ENCODE data around the gene SLC27A1.

SLC27A1 gene

GRCh38 chr19:17510220-17510993, 40.1 kb downstream of the SLC27A1 start:
- TF ChIP-seq SIN3A (IDR thresholded peaks at IDR 0.05; ENCODE audit: borderline replicate concordance, insufficient read depth, low read length) (0 out of 2 replicates have a peak, but pooled peaks have one; percentile 7), TAF1 (IDR thresholded peaks at IDR 0.05; ENCODE audit: borderline replicate concordance, insufficient read depth, low read length) (no peak), POLR2AphosphoS5 (IDR thresholded peaks at IDR 0.05; ENCODE audit: low read depth, low read length) (no peak)

GRCh38 chr19:17511724-17512573, 41.6 kb downstream of the SLC27A1 start:
- TF ChIP-seq SIN3A (IDR thresholded peaks at IDR 0.05; ENCODE audit: borderline replicate concordance, insufficient read depth, low read length) (no peak), FOXP2 (optimal IDR thresholded peaks at IDR 0.05; ENCODE audit: borderline replicate concordance, extremely low read depth, extremely low read length, insufficient read depth) (peak; percentile 78), POLR2AphosphoS5 (IDR thresholded peaks at IDR 0.05; ENCODE audit: low read depth, low read length) (no peak)

- TF ChIP-seq POLR2AphosphoS5 (IDR thresholded peaks at IDR 0.05; ENCODE audit: low read depth, low read length): no peak
- TF ChIP-seq SIN3A (IDR thresholded peaks at IDR 0.05; ENCODE audit: borderline replicate concordance, insufficient read depth, low read length): no peak
- no peak for TF ChIP-seq REST (IDR thresholded peaks at IDR 0.05; ENCODE audit: insufficient read depth in 1 of 2, low read depth in 2 of 2, low read length in 2 of 2)
- TF ChIP-seq FOXP2 (optimal IDR thresholded peaks at IDR 0.05; ENCODE audit: borderline replicate concordance, extremely low read depth, extremely low read length, insufficient read depth): no peak
- TF ChIP-seq TAF1 (IDR thresholded peaks at IDR 0.05; ENCODE audit: borderline replicate concordance, insufficient read depth, low read length): no peak
These were observed 42.2 kb downstream of the SLC27A1 start for GRCh38 chr19:17512574-17512939.

- TF ChIP-seq REST (IDR thresholded peaks at IDR 0.05; ENCODE audit: insufficient read depth in 1 of 2, low read depth in 2 of 2, low read length in 2 of 2) (no peak), SIN3A (IDR thresholded peaks at IDR 0.05; ENCODE audit: borderline replicate concordance, insufficient read depth, low read length) (no peak), TAF1 (IDR thresholded peaks at IDR 0.05; ENCODE audit: borderline replicate concordance, insufficient read depth, low read length) (no peak), FOXP2 (optimal IDR thresholded peaks at IDR 0.05; ENCODE audit: borderline replicate concordance, extremely low read depth, extremely low read length, insufficient read depth) (no peak), POLR2AphosphoS5 (IDR thresholded peaks at IDR 0.05; ENCODE audit: low read depth, low read length) (no peak)
These were observed 45.3 kb downstream of the SLC27A1 start for GRCh38 chr19:17515408-17516149.

- no peak for TF ChIP-seq FOXP2 (optimal IDR thresholded peaks at IDR 0.05; ENCODE audit: borderline replicate concordance, extremely low read depth, extremely low read length, insufficient read depth)
- TF ChIP-seq REST (IDR thresholded peaks at IDR 0.05; ENCODE audit: insufficient read depth in 1 of 2, low read depth in 2 of 2, low read length in 2 of 2): no peak
- TF ChIP-seq TAF1 (IDR thresholded peaks at IDR 0.05; ENCODE audit: borderline replicate concordance, insufficient read depth, low read length): no peak
- TF ChIP-seq SIN3A (IDR thresholded peaks at IDR 0.05; ENCODE audit: borderline replicate concordance, insufficient read depth, low read length): no peak
- TF ChIP-seq POLR2AphosphoS5 (IDR thresholded peaks at IDR 0.05; ENCODE audit: low read depth, low read length): no peak
These were observed 47.6 kb downstream of the SLC27A1 start for GRCh38 chr19:17517898-17518297.
